IPS-20b (cell line): ENCODE results near the gene MTURN.

Experiments used
- H3K27ac ChIP-seq: one replicate; pipeline ENCODE4 v1.5.1; 2013; ENCODE audit warnings: low read length
- H3K27me3 ChIP-seq: 2 replicates; pipeline ENCODE4 v1.6.1; 2013; ENCODE audit warnings: mild to moderate bottlenecking, low read length, inconsistent platforms; ENCODE audit not compliant: insufficient read depth
- H3K36me3 ChIP-seq: 2 replicates; pipeline ENCODE4 v1.6.1; 2013; ENCODE audit warnings: low read depth, mild to moderate bottlenecking, inconsistent platforms, low read length, moderate library complexity; ENCODE audit not compliant: insufficient read depth
- H3K4me1 ChIP-seq: 2 replicates; pipeline ENCODE4 v1.6.1; 2013; ENCODE audit warnings: mild to moderate bottlenecking, control low read depth, inconsistent platforms, low read length, moderate library complexity; ENCODE audit not compliant: insufficient read depth
- H3K4me3 ChIP-seq: 2 replicates; pipeline ENCODE4 v1.5.1; 2013; ENCODE audit warnings: mild to moderate bottlenecking, low read length, inconsistent platforms
- H3K9ac ChIP-seq: 2 replicates; pipeline ENCODE4 v1.6.1; 2013; ENCODE audit warnings: low read depth, mild to moderate bottlenecking, inconsistent platforms, low read length, moderate library complexity
- H3K9me3 ChIP-seq: 2 replicates; pipeline ENCODE4 v1.6.1; 2013; ENCODE audit warnings: mild to moderate bottlenecking, low read depth, low read length, inconsistent platforms; ENCODE audit not compliant: insufficient read depth

The MTURN gene

GRCh38 chr7:30139836-30140384 lies 5.1 kb downstream of the MTURN start:
- H3K4me1 ChIP-seq, result no peaks in the 10 kb centered on the region
- H3K4me3 ChIP-seq, result no peak overlapping the region
- no peaks in the 10 kb centered on the region for H3K36me3 ChIP-seq
- H3K9ac ChIP-seq, result no peak overlapping the region
- H3K9me3 ChIP-seq, result no peaks in the 10 kb centered on the region
- H3K27me3 ChIP-seq, result peaks cover 27% of the 10 kb centered on the region
- H3K27ac ChIP-seq, result no peak overlapping the region

- Histone ChIP-seq H3K9me3 (no peaks in the 10 kb centered on the region), H3K4me3 (no peak overlapping the region), H3K36me3 (no peaks in the 10 kb centered on the region), H3K4me1 (no peaks in the 10 kb centered on the region), H3K9ac (no peak overlapping the region), H3K27me3 (peaks cover 27% of the 10 kb centered on the region), H3K27ac (no peak overlapping the region)
These were observed 5.7 kb downstream of the MTURN start for GRCh38 chr7:30140456-30140855.

DNA sequence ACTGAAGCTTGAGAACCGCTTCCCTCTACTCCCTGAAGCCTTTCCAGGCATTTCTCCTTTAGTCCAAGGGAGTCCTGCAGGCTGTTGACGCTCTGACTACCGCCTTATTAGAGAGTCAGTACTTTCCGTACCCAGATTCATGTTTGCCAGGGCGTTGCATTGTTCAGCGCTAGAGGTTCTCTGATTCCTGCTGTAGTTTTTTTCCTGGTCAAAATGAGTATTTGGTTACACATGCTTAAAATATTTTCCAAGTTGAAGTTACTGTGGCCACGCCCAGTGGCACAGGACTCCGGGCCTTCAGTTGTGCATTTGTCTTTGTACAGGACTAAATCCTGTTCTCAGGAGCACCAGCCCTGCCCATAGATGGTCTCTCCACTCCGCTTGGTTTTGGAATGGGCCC lies 7.9 kb downstream of the MTURN start:
- Histone ChIP-seq H3K36me3 (no peaks in the 10 kb centered on the region; the same call in 1 of the 2 replicates), H3K27ac (no peak overlapping the region), H3K4me3 (no peak overlapping the region), H3K4me1 (peaks cover 6% of the 10 kb centered on the region), H3K9ac (no peak overlapping the region), H3K27me3 (peaks cover 4% of the 10 kb centered on the region), H3K9me3 (no peaks in the 10 kb centered on the region)

- H3K4me3 ChIP-seq, result no peak overlapping the region
- no peak overlapping the region for H3K9ac ChIP-seq
- no peaks in the 10 kb centered on the region; the same call in 1 of the 2 replicates for H3K36me3 ChIP-seq
- H3K27ac ChIP-seq, result no peak overlapping the region
- H3K27me3 ChIP-seq, result no peaks in the 10 kb centered on the region
- no peaks in the 10 kb centered on the region for H3K9me3 ChIP-seq
- peaks cover 6% of the 10 kb centered on the region for H3K4me1 ChIP-seq
These were observed 9.0 kb downstream of the MTURN start for GRCh38 chr7:30143748-30144251.

- Histone ChIP-seq H3K9me3 (no peaks in the 10 kb centered on the region), H3K4me3 (no peak overlapping the region), H3K9ac (no peak overlapping the region), H3K4me1 (peaks cover 6% of the 10 kb centered on the region), H3K36me3 (no peaks in the 10 kb centered on the region; the same call in 1 of the 2 replicates), H3K27me3 (no peaks in the 10 kb centered on the region), H3K27ac (no peak overlapping the region)
These were observed 10.0 kb downstream of the MTURN start for GRCh38 chr7:30144657-30145306.

DNA sequence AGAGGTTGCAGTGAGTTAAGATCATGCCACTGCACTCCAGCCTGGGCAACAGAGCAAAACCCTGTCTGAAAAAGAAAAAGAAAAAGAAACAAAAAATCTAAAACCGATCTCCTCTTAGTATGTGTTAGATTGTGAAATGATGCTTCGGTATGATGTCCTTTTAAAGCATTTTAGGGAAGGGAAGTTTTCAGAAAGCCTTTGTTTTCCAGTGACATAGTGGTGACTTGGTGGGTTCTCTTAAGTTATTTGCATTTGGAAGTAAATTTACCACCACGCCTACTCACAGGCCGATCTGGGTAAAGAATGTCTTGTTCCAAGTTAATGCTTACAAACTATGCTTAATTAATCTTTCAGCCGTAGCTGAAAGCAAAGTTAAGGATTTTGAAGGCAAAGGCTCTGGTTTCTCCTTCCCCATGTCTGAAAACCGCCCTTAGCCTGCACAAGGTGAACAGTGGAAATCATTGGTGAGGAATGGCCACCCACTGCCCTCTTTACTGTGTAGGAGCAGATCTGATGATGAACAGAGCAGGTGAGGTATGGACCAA lies 10.7 kb downstream of the MTURN start:
- H3K36me3 ChIP-seq, result no peaks in the 10 kb centered on the region; the same call in 1 of the 2 replicates
- H3K4me1 ChIP-seq, result peaks cover 6% of the 10 kb centered on the region
- H3K27me3 ChIP-seq, result no peaks in the 10 kb centered on the region
- no peaks in the 10 kb centered on the region for H3K9me3 ChIP-seq
- no peak overlapping the region for H3K27ac ChIP-seq
- H3K4me3 ChIP-seq, result no peak overlapping the region
- H3K9ac ChIP-seq, result no peak overlapping the region

DNA sequence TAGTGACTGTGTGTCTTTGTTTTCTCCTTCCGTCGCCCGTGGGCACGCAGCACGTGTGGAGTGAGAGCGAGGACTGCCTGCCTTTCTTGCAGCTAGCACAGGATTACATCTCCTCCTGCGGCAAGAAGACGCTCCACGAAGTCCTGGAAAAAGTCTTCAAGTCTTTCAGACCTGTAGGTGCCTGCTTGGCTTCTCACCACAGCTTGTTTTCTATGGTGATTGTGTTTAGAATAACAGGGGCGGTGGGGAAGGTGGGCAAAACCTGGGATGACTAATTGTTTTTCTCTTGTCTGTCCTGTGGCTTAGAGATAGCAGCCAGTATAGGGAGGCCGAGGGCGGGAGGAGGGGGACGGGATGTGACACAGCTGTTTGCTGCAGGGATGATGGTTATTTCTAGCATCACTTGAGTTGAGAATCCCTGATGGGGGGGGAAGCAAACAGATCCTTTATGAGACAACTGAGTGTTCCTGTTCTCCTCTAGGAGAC lies 11.4 kb downstream of the MTURN start:
- Histone ChIP-seq H3K36me3 (no peaks in the 10 kb centered on the region; the same call in 1 of the 2 replicates), H3K4me3 (no peak overlapping the region), H3K27me3 (no peaks in the 10 kb centered on the region), H3K9ac (no peak overlapping the region), H3K9me3 (no peaks in the 10 kb centered on the region), H3K4me1 (peaks cover 6% of the 10 kb centered on the region), H3K27ac (no peak overlapping the region)

DNA sequence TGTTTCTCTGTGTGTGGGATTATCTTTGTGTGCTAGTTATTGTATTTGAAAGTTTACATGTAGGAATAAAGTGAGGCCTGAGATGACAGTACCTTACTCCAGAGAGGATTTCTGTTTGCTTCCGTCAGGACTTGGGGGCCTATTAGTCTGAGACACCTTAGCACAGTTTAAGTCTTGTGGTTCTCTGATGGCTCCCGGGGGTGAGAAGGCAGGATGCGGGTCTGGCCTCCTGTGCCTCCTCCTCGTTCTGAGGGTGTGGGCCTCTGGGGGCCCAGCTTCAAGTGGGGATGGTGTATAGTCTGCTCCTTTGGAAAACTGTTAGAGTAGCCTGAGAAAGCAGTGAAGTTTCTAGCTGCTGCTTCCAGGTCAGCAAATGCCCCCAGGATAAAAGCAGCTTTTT lies 12.4 kb downstream of the MTURN start:
- Histone ChIP-seq H3K27me3 (no peaks in the 10 kb centered on the region), H3K9ac (no peak overlapping the region), H3K36me3 (no peaks in the 10 kb centered on the region; the same call in 1 of the 2 replicates), H3K9me3 (no peaks in the 10 kb centered on the region), H3K4me1 (peaks cover 6% of the 10 kb centered on the region), H3K27ac (no peak overlapping the region), H3K4me3 (no peak overlapping the region)

DNA sequence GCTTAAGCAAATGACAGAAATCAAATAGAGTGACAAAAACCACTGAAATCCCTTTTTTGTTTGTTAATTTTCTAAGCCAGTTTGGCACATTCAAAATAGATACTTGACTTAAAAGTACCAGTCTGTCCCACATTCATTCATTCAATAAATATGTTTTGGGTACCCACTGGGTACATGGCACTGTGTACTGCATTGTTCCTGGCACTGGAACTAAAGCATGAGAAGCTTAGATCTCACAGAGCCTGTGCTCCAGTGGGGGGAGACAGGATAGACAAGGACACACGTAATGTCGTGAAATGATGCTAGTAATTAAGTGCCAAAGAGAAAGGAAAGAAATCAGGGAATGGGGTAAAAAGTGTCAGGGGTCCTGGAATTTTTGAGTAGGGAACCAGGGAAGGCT lies 13.0 kb downstream of the MTURN start:
- H3K4me3 ChIP-seq, result no peak overlapping the region
- no peak overlapping the region for H3K27ac ChIP-seq
- H3K36me3 ChIP-seq, result no peaks in the 10 kb centered on the region; the same call in 1 of the 2 replicates
- no peaks in the 10 kb centered on the region for H3K27me3 ChIP-seq
- H3K9ac ChIP-seq, result no peak overlapping the region
- H3K4me1 ChIP-seq, result peaks cover 6% of the 10 kb centered on the region
- no peaks in the 10 kb centered on the region for H3K9me3 ChIP-seq

- H3K9ac ChIP-seq, result no peak overlapping the region
- peaks cover 6% of the 10 kb centered on the region for H3K4me1 ChIP-seq
- no peaks in the 10 kb centered on the region for H3K9me3 ChIP-seq
- no peak overlapping the region for H3K4me3 ChIP-seq
- H3K36me3 ChIP-seq, result no peaks in the 10 kb centered on the region; the same call in 1 of the 2 replicates
- no peaks in the 10 kb centered on the region for H3K27me3 ChIP-seq
- no peak overlapping the region for H3K27ac ChIP-seq
These were observed 13.6 kb downstream of the MTURN start for GRCh38 chr7:30148426-30148825.

GRCh38 chr7:30148951-30149459 lies 14.2 kb downstream of the MTURN start:
- H3K27ac ChIP-seq, result no peak overlapping the region
- peaks cover 6% of the 10 kb centered on the region for H3K4me1 ChIP-seq
- H3K9ac ChIP-seq, result no peak overlapping the region
- H3K36me3 ChIP-seq, result no peaks in the 10 kb centered on the region; the same call in 1 of the 2 replicates
- H3K9me3 ChIP-seq, result no peaks in the 10 kb centered on the region
- H3K27me3 ChIP-seq, result no peaks in the 10 kb centered on the region
- H3K4me3 ChIP-seq, result no peak overlapping the region
